ENCODE measurements around the gene CSTF1.

Gene CSTF1

GRCh38 chr20:56378386-56378785 lies 14.1 kb upstream of the CSTF1 start:
- TF ChIP-seq CTCF (IDR thresholded peaks at IDR 0.05; ENCODE audit: borderline replicate concordance, control extremely low read depth, extremely low read depth, insufficient read depth, missing control alignments) = no peak
- no peak for DNase-seq (ENCODE audit: low spot score)
- in situ Hi-C loops (cut with MboI; ENCODE audit: low sequenced_read_pairs, unreplicated experiment) = no loop called here

DNA sequence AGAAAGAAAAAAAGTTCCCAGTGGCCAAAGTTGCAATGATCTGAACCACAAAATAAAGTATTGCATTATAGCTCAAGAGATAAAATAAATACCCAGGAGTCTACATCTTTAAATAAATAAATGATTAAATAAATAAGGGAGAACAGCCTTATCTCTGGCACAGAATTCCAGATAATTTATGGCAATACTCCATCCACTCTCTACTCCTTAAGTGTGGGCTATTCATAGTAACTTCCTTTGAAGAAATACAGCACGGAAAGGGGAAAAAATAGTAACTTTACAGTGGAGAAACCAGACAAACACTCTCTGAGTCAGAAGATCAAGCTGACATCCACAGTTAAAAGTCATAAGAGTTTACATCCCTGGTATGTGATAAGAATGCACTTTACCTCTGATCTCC lies 12.1 kb upstream of the CSTF1 start:
- in situ Hi-C loops (cut with MboI; ENCODE audit: low sequenced_read_pairs, unreplicated experiment) = no loop called here
- no peak for TF ChIP-seq CTCF (IDR thresholded peaks at IDR 0.05; ENCODE audit: borderline replicate concordance, control extremely low read depth, extremely low read depth, insufficient read depth, missing control alignments)
- no peak for DNase-seq (ENCODE audit: low spot score)

- DNase-seq (ENCODE audit: low spot score) = no peak
- in situ Hi-C loops (cut with MboI; ENCODE audit: low sequenced_read_pairs, unreplicated experiment) = no loop called here
- no peak for TF ChIP-seq CTCF (IDR thresholded peaks at IDR 0.05; ENCODE audit: borderline replicate concordance, control extremely low read depth, extremely low read depth, insufficient read depth, missing control alignments)
These were observed 10.9 kb upstream of the CSTF1 start for GRCh38 chr20:56381501-56381900.

DNA sequence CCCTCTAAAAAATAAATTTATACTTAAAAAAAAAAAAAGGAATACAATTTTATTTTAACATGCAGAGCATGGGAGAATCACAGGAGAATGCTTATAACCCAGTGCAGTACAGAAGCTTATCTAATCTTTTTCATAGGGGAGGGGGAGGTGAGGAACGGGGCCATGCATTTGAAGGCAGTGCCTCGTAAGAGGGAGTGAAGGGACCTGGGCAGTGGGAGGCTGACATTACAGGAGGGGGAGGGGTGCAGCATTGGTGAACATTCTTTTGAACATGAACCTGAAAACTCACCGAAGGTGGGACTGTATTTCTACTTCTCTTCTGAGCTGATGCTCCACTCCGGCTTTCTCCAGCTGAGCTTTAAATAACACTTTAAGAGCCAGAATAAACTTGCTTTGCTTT lies 9.7 kb upstream of the CSTF1 start:
- DNase-seq (ENCODE audit: low spot score) = no peak
- in situ Hi-C loops (cut with MboI; ENCODE audit: low sequenced_read_pairs, unreplicated experiment) = no loop called here
- TF ChIP-seq CTCF (IDR thresholded peaks at IDR 0.05; ENCODE audit: borderline replicate concordance, control extremely low read depth, extremely low read depth, insufficient read depth, missing control alignments) = no peak

- TF ChIP-seq CTCF (IDR thresholded peaks at IDR 0.05; ENCODE audit: borderline replicate concordance, control extremely low read depth, extremely low read depth, insufficient read depth, missing control alignments) = no peak
- in situ Hi-C loops (cut with MboI; ENCODE audit: low sequenced_read_pairs, unreplicated experiment) = no loop called here
These were observed 9.1 kb upstream of the CSTF1 start for GRCh38 chr20:56383334-56383733.

GRCh38 chr20:56385130-56385529 lies 7.3 kb upstream of the CSTF1 start:
- no peak for DNase-seq (ENCODE audit: low spot score)
- in situ Hi-C loops (cut with MboI; ENCODE audit: low sequenced_read_pairs, unreplicated experiment) = no loop called here

More at GRCh38 chr20:56383334-56383733, 9.1 kb upstream of the CSTF1 start:
- no peak for DNase-seq (ENCODE audit: low spot score)

More at GRCh38 chr20:56385130-56385529, 7.3 kb upstream of the CSTF1 start:
- no peak for TF ChIP-seq CTCF (IDR thresholded peaks at IDR 0.05; ENCODE audit: borderline replicate concordance, control extremely low read depth, extremely low read depth, insufficient read depth, missing control alignments)

Measured in GM13976 (cell line).